A673 (cell line): ENCODE data around the gene NETO2.
"Not testable (repeated sequence)": the region's sequence is repeated elsewhere in the genome, so short reads cannot be mapped to it uniquely, and the experiment has no call there.

ENCODE experiments used
- CTCF ChIP-seq: fragments of 300-800, 200-600 bp; sonication (generic); conservative IDR thresholded peaks from 2 replicates; pipeline ENCODE4 v1.5.1; 2017; ENCODE audit warnings: low read depth, mild to moderate bottlenecking, antibody characterized with exemption, low read length, moderate library complexity, mixed read lengths
- EZH2 ChIP-seq: fragments of 200-600 bp; sonication (generic); IDR thresholded peaks from 2 replicates; pipeline ENCODE4 v1.6.1; 2017; ENCODE audit warnings: borderline replicate concordance, low read depth, mild to moderate bottlenecking, mixed read lengths, antibody characterized with exemption, low read length; ENCODE audit not compliant: poor library complexity, severe bottlenecking

- TF ChIP-seq CTCF, EZH2: not testable (repeated sequence)
Measured at GRCh38 chr16:47181066-47181465, 37.3 kb upstream of the NETO2 start.
